Measurements from ENCODE around the gene TIMM44. TPM values are rescaled to one million over a fixed set of nuclear protein-coding genes. Genes with fewer than 3 reads are reported as not detected.
A peak's percentile ranks its signal among the peaks of the same experiment; 100 is the strongest.
"Not testable (repeated sequence)": the region's sequence is repeated elsewhere in the genome, so short reads cannot be mapped to it uniquely, and the experiment has no call there.

Gene TIMM44
- total RNA-seq, 1 donor from 2014 or later, result 92.5 TPM

DNA sequence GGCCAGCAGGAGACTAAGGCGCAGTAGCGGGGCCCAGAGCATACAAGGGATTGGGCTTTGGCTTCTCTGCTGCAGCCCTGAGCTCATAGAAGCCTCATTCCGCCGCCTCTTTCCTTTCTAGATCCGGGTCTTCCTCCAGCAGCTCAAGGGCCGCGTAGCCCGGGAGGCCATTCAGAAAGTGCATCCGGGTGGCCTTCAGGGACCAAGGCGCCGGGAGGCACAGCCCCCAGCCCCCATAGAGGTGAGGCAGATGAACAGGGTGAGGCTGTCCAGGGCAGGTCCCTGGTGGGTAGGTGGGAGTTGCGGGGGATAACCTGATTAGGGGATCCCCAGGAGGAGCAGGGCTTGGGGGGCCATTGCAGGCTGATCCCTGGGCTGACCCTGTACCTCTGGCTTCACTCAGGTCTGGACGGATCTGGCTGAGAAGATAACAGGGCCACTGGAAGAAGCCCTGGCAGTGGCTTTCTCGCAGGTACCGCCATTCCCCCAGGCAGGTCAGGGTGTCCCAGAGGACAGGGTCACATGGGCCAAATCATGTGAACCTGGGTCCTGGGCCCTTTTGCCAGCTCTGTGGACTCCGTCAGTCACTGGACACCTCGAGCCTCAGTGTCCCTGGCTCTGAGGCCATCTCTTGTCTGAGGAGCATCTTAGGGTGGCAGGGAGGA, 22.0 kb downstream of the TIMM44 start:
- ATAC-seq (ENCODE audit: low read depth), result no peak
- peaks cover 47% of the 10 kb centered on the region for H3K4me1 Mint-ChIP-seq

GRCh38 chr19:7920519-7921301, 22.8 kb downstream of the TIMM44 start:
- CTCF ChIA-PET, result interaction anchor here (0.8 to 2.7 kb wide), 9 partner anchors 9 to 352 kb away, joined by 3 to 13 read pairs (median 5); partner anchors contain the start of gene MAP2K7
- H3K4me3 Mint-ChIP-seq, result peak overlapping the region; percentile 93
- H3K27ac Mint-ChIP-seq, result peak overlapping the region; percentile 96
- H3K27me3 Mint-ChIP-seq, result peaks cover 10% of the 10 kb centered on the region
- no peaks in the 10 kb centered on the region for H3K9me3 Mint-ChIP-seq
- intact Hi-C loops (cut with micrococcal nuclease), result loop anchor here (1.0 to 10.0 kb wide), 8 partner anchors 17 to 470 kb away; partner anchors contain the start of genes MAP2K7, PNPLA6, RAB11B and TIMM44
- H3K36me3 Mint-ChIP-seq (ENCODE audit: low read depth), result peaks cover 11% of the 10 kb centered on the region
- ATAC-seq (ENCODE audit: low read depth), result peak; percentile 79
- POLR2A ChIA-PET, result interaction anchor here (0.5 to 4.0 kb wide), 30 partner anchors 9 to 857 kb away, joined by 3 to 49 read pairs (median 4); partner anchors contain the start of genes ELAVL1, MAP2K7, PET100 and PNPLA6
- no peak for TF ChIP-seq CTCF (IDR thresholded peaks at IDR 0.05)
- H3K4me1 Mint-ChIP-seq, result peaks cover 48% of the 10 kb centered on the region
- DNase-seq, result peak; percentile 94

More for the DNA sequence above, 22.0 kb downstream of the TIMM44 start:
- DNase-seq, result no peak
- CTCF ChIA-PET, result interaction anchor here (0.8 to 2.7 kb wide), 3 partner anchors 52 to 353 kb away, joined by 4 to 13 read pairs (median 6); no protein-coding TSS in a partner anchor
- H3K4me3 Mint-ChIP-seq, result peak overlapping the region; percentile 93
- intact Hi-C loops (cut with micrococcal nuclease), result loop anchor here (2.0 to 10.0 kb wide), 3 partner anchors 241 to 387 kb away; partner anchors contain the start of genes PNPLA6 and TRAPPC5
- POLR2A ChIA-PET, result interaction anchor here (0.5 to 4.0 kb wide), 15 partner anchors 8 to 852 kb away, joined by 3 to 49 read pairs (median 5); partner anchors contain the start of genes MAP2K7, PET100, RAB11B and STXBP2
- peaks cover 11% of the 10 kb centered on the region for H3K36me3 Mint-ChIP-seq (ENCODE audit: low read depth)
- H3K27ac Mint-ChIP-seq, result peak overlapping the region; percentile 96
- no peak for TF ChIP-seq CTCF (IDR thresholded peaks at IDR 0.05)
- peaks cover 7% of the 10 kb centered on the region for H3K27me3 Mint-ChIP-seq
- H3K9me3 Mint-ChIP-seq, result no peaks in the 10 kb centered on the region

- DNase-seq (peak; percentile 97), ATAC-seq (ENCODE audit: low read depth) (peak; percentile 63)
- TF ChIP-seq CTCF (IDR thresholded peaks at IDR 0.05), result no peak
- no peaks in the 10 kb centered on the region for H3K9me3 Mint-ChIP-seq
- H3K27me3 Mint-ChIP-seq, result peaks cover 17% of the 10 kb centered on the region
- H3K4me3 Mint-ChIP-seq, result peak within 1 kb of the TSS; percentile 93
- H3K4me1 Mint-ChIP-seq, result peaks cover 49% of the 10 kb centered on the region
- ChIA-PET POLR2A (interaction anchor here (0.5 to 4.0 kb wide), 31 partner anchors 8 to 856 kb away, joined by 3 to 49 read pairs (median 4); partner anchors contain the start of genes ELAVL1, MAP2K7, PET100 and PNPLA6), CTCF (interaction anchor here (1.0 to 2.7 kb wide), 8 partner anchors 9 to 351 kb away, joined by 3 to 13 read pairs (median 6); partner anchors contain the start of gene MAP2K7)
- intact Hi-C loops (cut with micrococcal nuclease), result loop anchor here (1.0 to 10.0 kb wide), 8 partner anchors 17 to 470 kb away; partner anchors contain the start of genes MAP2K7, PNPLA6, RAB11B and TIMM44
- H3K36me3 Mint-ChIP-seq (ENCODE audit: low read depth), result peaks cover 11% of the 10 kb centered on the region
- H3K27ac Mint-ChIP-seq, result peak within 1 kb of the TSS; percentile 96
Measured at GRCh38 chr19:7919610-7920518, 23.6 kb downstream of the TIMM44 start, which contains the start of gene SNAPC2. SNAPC2 (plus strand) TSS chr19:7920338; CDS start chr19:7920367, 29 bp downstream.

DNA sequence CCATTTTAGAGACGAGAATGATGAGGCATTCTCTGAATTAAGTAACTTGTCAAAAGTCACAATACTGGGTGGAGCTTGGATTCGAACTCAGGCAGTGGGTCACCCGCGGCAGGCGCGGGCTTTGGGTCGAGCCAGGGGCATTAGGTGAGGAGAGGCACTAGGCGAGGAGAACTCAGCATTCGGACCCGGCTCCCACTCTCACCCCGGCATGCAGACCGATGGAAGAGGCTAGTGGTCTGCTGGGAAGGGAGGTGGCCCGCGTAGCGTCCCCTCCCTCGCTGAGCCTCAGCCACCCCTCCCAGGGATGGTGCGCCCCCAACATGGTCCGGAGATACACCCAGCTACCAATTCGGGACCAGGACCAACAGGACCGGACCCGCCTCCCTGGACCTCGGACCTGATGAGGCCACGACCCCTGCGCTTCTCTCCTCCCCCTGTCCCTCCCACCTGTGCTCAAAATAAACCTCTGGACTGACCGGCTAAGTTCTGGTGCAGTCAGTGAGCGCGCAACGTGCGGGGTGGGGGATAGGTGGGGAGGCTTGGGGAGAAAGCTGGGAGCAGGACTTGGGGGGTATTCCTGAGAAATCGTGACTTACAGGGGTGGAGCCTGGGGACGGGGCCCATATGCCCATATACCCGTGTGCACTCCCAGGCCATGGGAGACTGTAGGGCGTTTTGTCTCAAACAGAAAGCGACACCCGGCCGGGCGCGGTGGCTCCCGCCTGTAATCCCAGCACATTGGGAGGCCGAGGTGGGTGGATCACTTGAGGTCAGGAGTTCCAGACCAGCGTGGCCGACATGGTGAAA, 24.6 kb downstream of the TIMM44 start:
- intact Hi-C loops (cut with micrococcal nuclease), result no loop called here
- H3K4me1 Mint-ChIP-seq, result peaks cover 48% of the 10 kb centered on the region
- H3K27me3 Mint-ChIP-seq, result peaks cover 18% of the 10 kb centered on the region
- no peak overlapping the region for H3K27ac Mint-ChIP-seq
- DNase-seq, result no peak
- ChIA-PET POLR2A (interaction anchor here (0.6 to 3.7 kb wide), 7 partner anchors 15 to 326 kb away, joined by 3 to 30 read pairs (median 5); partner anchors contain the start of genes ELAVL1, MAP2K7, PET100 and XAB2), CTCF (interaction anchor here (0.9 to 1.7 kb wide), 5 partner anchors 10 to 240 kb away, joined by 3 to 8 read pairs (median 4); no protein-coding TSS in a partner anchor)
- H3K4me3 Mint-ChIP-seq, result peak overlapping the region; percentile 82
- H3K9me3 Mint-ChIP-seq, result no peaks in the 10 kb centered on the region
- ATAC-seq (ENCODE audit: low read depth), result no peak
- no peak for TF ChIP-seq CTCF (IDR thresholded peaks at IDR 0.05)
- H3K36me3 Mint-ChIP-seq (ENCODE audit: low read depth), result peaks cover 11% of the 10 kb centered on the region

- ChIA-PET POLR2A (interaction anchor here (0.6 to 1.3 kb wide), 5 partner anchors 15 to 288 kb away, joined by 3 to 5 read pairs (median 4); partner anchors contain the start of genes PET100, TIMM44 and XAB2), CTCF (interaction anchor here (0.9 to 1.2 kb wide), 4 partner anchors 11 to 49 kb away, joined by 3 to 4 read pairs (median 3); partner anchors contain the start of gene TIMM44)
- H3K9me3 Mint-ChIP-seq; H3K27ac Mint-ChIP-seq; ATAC-seq (ENCODE audit: low read depth); intact Hi-C loops (cut with micrococcal nuclease); DNase-seq: not testable (repeated sequence)
- Mint-ChIP-seq H3K36me3 (ENCODE audit: low read depth) (peaks cover 14% of the 10 kb centered on the region), H3K4me3 (peak overlapping the region; percentile 35), H3K27me3 (peaks cover 18% of the 10 kb centered on the region), H3K4me1 (peaks cover 47% of the 10 kb centered on the region)
Measured at GRCh38 chr19:7918062-7918614, 25.3 kb downstream of the TIMM44 start.
